MM.1S (cell line): ENCODE measurements around the gene BCL11B.

ENCODE experiments used
- DNase-seq: peaks from one replicate; pipeline ENCODE4 v3.0.0-alpha.2; 2015
- H2AFZ ChIP-seq: fragments of 300-600 bp; sonication (generic); 2 replicates; pipeline ENCODE4 v1.6.0; 2016; ENCODE audit warnings: antibody characterized with exemption, low read length
- H3F3A ChIP-seq: fragments of 300-600 bp; sonication (generic); 2 replicates; pipeline ENCODE4 v1.6.1; 2016; ENCODE audit warnings: mild to moderate bottlenecking, antibody characterized with exemption, low read length, moderate library complexity, mixed read lengths; ENCODE audit not compliant: insufficient read depth
- H3K27ac ChIP-seq: fragments of 300-600 bp; sonication (generic); 2 replicates; pipeline ENCODE4 v1.5.1; 2016; ENCODE audit warnings: mild to moderate bottlenecking, low read length
- H3K27me3 ChIP-seq: fragments of 300-600 bp; sonication (generic); replicated peaks from 2 replicates; pipeline ENCODE4 v1.6.0; 2016; ENCODE audit warnings: low read length; ENCODE audit not compliant: insufficient read depth
- H3K36me3 ChIP-seq: fragments of 300-600 bp; sonication (generic); replicated peaks from 2 replicates; pipeline ENCODE4 v1.6.1; 2016; ENCODE audit warnings: mild to moderate bottlenecking, low read length, mixed read lengths; ENCODE audit not compliant: insufficient read depth
- H3K4me1 ChIP-seq: fragments of 300-600 bp; sonication (generic); 2 replicates; pipeline ENCODE4 v1.6.1; 2016; ENCODE audit warnings: low read length, mixed read lengths
- H3K4me2 ChIP-seq: fragments of 300-600 bp; sonication (generic); 2 replicates; pipeline ENCODE4 v1.6.0; 2016; ENCODE audit warnings: low read depth, low read length
- H3K4me3 ChIP-seq: fragments of 300-600 bp; sonication (generic); 2 replicates; pipeline ENCODE4 v1.5.1; 2016; ENCODE audit warnings: low read length, mixed read lengths
- H3K79me2 ChIP-seq: fragments of 300-600 bp; sonication (generic); 2 replicates; pipeline ENCODE4 v1.6.1; 2016; ENCODE audit warnings: mixed run types, low read length, mixed read lengths
- H3K9ac ChIP-seq: fragments of 300-600 bp; sonication (generic); 2 replicates; pipeline ENCODE4 v1.6.1; 2016; ENCODE audit warnings: low read length, mixed read lengths
- H3K9me2 ChIP-seq: fragments of 300-600 bp; sonication (generic); replicated peaks from 2 replicates; pipeline ENCODE4 v1.6.1; 2016; ENCODE audit warnings: mild to moderate bottlenecking, low read length, mixed read lengths; ENCODE audit not compliant: insufficient read depth
- H3K9me3 ChIP-seq: fragments of 300-600 bp; sonication (generic); replicated peaks from 2 replicates; pipeline ENCODE4 v1.6.1; 2016; ENCODE audit warnings: mild to moderate bottlenecking, low read length, mixed read lengths; ENCODE audit not compliant: insufficient read depth
- H4K20me1 ChIP-seq: fragments of 300-600 bp; sonication (generic); 2 replicates; pipeline ENCODE4 v1.6.1; 2016; ENCODE audit warnings: mild to moderate bottlenecking, low read length, moderate library complexity, mixed read lengths; ENCODE audit not compliant: insufficient read depth
- CTCF ChIP-seq: fragments of 300-600 bp; sonication (generic); IDR thresholded peaks from 2 replicates; pipeline ENCODE4 v1.5.1; 2016; ENCODE audit warnings: antibody characterized with exemption, low read length, mixed read lengths
- EZH2 ChIP-seq: fragments of 300-600 bp; sonication (generic); optimal IDR thresholded peaks from 2 replicates; pipeline ENCODE3; 2017; ENCODE audit warnings: low read depth, mild to moderate bottlenecking, antibody characterized with exemption, low read length, mixed read lengths
- EZH2phosphoT487 ChIP-seq: fragments of 300-600 bp; sonication (generic); IDR thresholded peaks from 2 replicates; pipeline ENCODE4 v1.6.1; 2018; ENCODE audit warnings: antibody characterized with exemption, low read length

The BCL11B gene

GRCh38 chr14:99250636-99251208 lies 21.3 kb downstream of the BCL11B start:
- H3F3A ChIP-seq: no peaks in the 10 kb centered on the region
- no peaks in the 10 kb centered on the region for H3K27me3 ChIP-seq
- H3K36me3 ChIP-seq: no peaks in the 10 kb centered on the region
- no peak overlapping the region for H3K4me2 ChIP-seq
- no peak for DNase-seq
- no peaks in the 10 kb centered on the region for H3K9me2 ChIP-seq
- H3K4me3 ChIP-seq: no peak overlapping the region
- H2AFZ ChIP-seq: no peak overlapping the region
- no peaks in the 10 kb centered on the region for H3K4me1 ChIP-seq
- TF ChIP-seq EZH2phosphoT487 (no peak), EZH2 (no peak), CTCF (no peak)
- no peak overlapping the region for H3K27ac ChIP-seq
- no peaks in the 10 kb centered on the region for H3K9me3 ChIP-seq
- no peaks in the 10 kb centered on the region for H3K79me2 ChIP-seq
- H3K9ac ChIP-seq: no peak overlapping the region
- no peaks in the 10 kb centered on the region for H4K20me1 ChIP-seq

GRCh38 chr14:99249389-99249788 lies 22.6 kb downstream of the BCL11B start:
- no peak overlapping the region for H3K4me2 ChIP-seq
- no peak for DNase-seq
- H3K9me3 ChIP-seq: no peaks in the 10 kb centered on the region
- H3K27ac ChIP-seq: no peak overlapping the region
- H3K4me3 ChIP-seq: no peak overlapping the region
- H4K20me1 ChIP-seq: no peaks in the 10 kb centered on the region
- no peaks in the 10 kb centered on the region for H3F3A ChIP-seq
- no peaks in the 10 kb centered on the region for H3K27me3 ChIP-seq
- no peak for TF ChIP-seq EZH2phosphoT487
- no peak for TF ChIP-seq EZH2
- no peak for TF ChIP-seq CTCF
- H3K36me3 ChIP-seq: no peaks in the 10 kb centered on the region
- no peak overlapping the region for H2AFZ ChIP-seq
- no peak overlapping the region for H3K9ac ChIP-seq
- H3K9me2 ChIP-seq: no peaks in the 10 kb centered on the region
- no peaks in the 10 kb centered on the region for H3K79me2 ChIP-seq
- H3K4me1 ChIP-seq: no peaks in the 10 kb centered on the region

GRCh38 chr14:99248761-99249171 lies 23.2 kb downstream of the BCL11B start:
- DNase-seq: no peak
- no peaks in the 10 kb centered on the region for H3K4me1 ChIP-seq
- H3K9me3 ChIP-seq: no peaks in the 10 kb centered on the region
- H2AFZ ChIP-seq: no peak overlapping the region
- H3K79me2 ChIP-seq: no peaks in the 10 kb centered on the region
- H3K4me2 ChIP-seq: no peak overlapping the region
- no peaks in the 10 kb centered on the region for H3K9me2 ChIP-seq
- no peak overlapping the region for H3K27ac ChIP-seq
- no peaks in the 10 kb centered on the region for H3F3A ChIP-seq
- H3K9ac ChIP-seq: no peak overlapping the region
- no peaks in the 10 kb centered on the region for H3K27me3 ChIP-seq
- H4K20me1 ChIP-seq: no peaks in the 10 kb centered on the region
- no peak overlapping the region for H3K4me3 ChIP-seq
- no peaks in the 10 kb centered on the region for H3K36me3 ChIP-seq
- TF ChIP-seq CTCF: no peak
- no peak for TF ChIP-seq EZH2phosphoT487
- no peak for TF ChIP-seq EZH2
